H1 (cell line): Measurements from ENCODE around the gene MLKL. TPM values are rescaled to one million over a fixed set of nuclear protein-coding genes. Genes with fewer than 3 reads are reported as not detected.

Source experiments
- CTCF ChIA-PET: fragments of 300-600 bp; sonication (Branson Sonifier 250); formaldehyde crosslinking; loops from one replicate; lab custom pipeline; 2021; ENCODE audit not compliant: partially characterized antibody; lab: Charles Lee
- POLR2A ChIA-PET: fragments of 300-600 bp; sonication (Branson Sonifier 250); formaldehyde crosslinking; loops from one replicate; lab custom pipeline; 2021; ENCODE audit warnings: inconsistent platforms; ENCODE audit not compliant: partially characterized antibody; lab: Charles Lee
- DNase-seq, 2 experiments: peaks; one replicate each; pipeline versions ENCODE4 v3.0.0 to v3.0.0-alpha.2; 2010 to 2022; ENCODE audit warnings: low spot score in 2 of 2, low read depth in 1 of 2, mixed read lengths in 1 of 2
- FAIRE-seq: peaks from 2 replicates; lab custom pipeline; 2011; peaks lifted over from hg19 to GRCh38; lab: Jason Lieb, UNC
- H2AFZ ChIP-seq: 2 replicates; pipeline ENCODE4 v1.8.1; 2012; ENCODE audit warnings: low read length, inconsistent platforms
- H2AK5ac ChIP-seq: 2 replicates; pipeline ENCODE4 v1.6.1; 2013; ENCODE audit warnings: low read depth, low read length
- H2BK120ac ChIP-seq: replicated peaks from 2 replicates; pipeline ENCODE3; 2013; ENCODE audit warnings: low read depth, low read length, inconsistent platforms
- H2BK12ac ChIP-seq: 2 replicates; pipeline ENCODE4 v1.6.1; 2013; ENCODE audit warnings: low read depth, low read length
- H2BK15ac ChIP-seq: 2 replicates; pipeline ENCODE4 v1.6.1; 2013; ENCODE audit warnings: low read length
- H2BK20ac ChIP-seq: 2 replicates; pipeline ENCODE4 v1.6.1; 2013; ENCODE audit warnings: low read length
- H2BK5ac ChIP-seq: 2 replicates; pipeline ENCODE4 v1.6.1; 2013; ENCODE audit warnings: low read depth, low read length
- H3K14ac ChIP-seq: 2 replicates; pipeline ENCODE4 v1.6.1; 2013; ENCODE audit warnings: inconsistent platforms; ENCODE audit not compliant: insufficient read length
- H3K18ac ChIP-seq: 2 replicates; pipeline ENCODE4 v1.6.1; 2013; ENCODE audit warnings: low read length; ENCODE audit errors: extremely low read depth
- H3K23ac ChIP-seq: 2 replicates; pipeline ENCODE4 v1.6.1; 2013; ENCODE audit warnings: inconsistent platforms; ENCODE audit not compliant: insufficient read length
- H3K23me2 ChIP-seq: 2 replicates; pipeline ENCODE4 v1.6.1; 2013; ENCODE audit warnings: low read depth, low read length
- H3K27ac ChIP-seq: 2 replicates; pipeline ENCODE4 v1.6.1; 2011; ENCODE audit warnings: low read depth, low read length, inconsistent platforms
- H3K27me3 ChIP-seq, 4 experiments: replicated peaks in 1 of 4; 1 replicate in 1 of 4; 2 replicates in 3 of 4; pipeline versions ENCODE4 v1.6.1 to v1.8.1; 2011 to 2013; ENCODE audit warnings: low read length in 3 of 4, mild to moderate bottlenecking in 3 of 4, inconsistent platforms in 2 of 4, mixed read lengths in 2 of 4, moderate library complexity in 1 of 4; ENCODE audit not compliant: control insufficient read depth in 3 of 4, insufficient read depth in 3 of 4; ENCODE audit errors: extremely low read depth in 1 of 4
- H3K36me3 ChIP-seq, 4 experiments: 2 replicates each; pipeline versions ENCODE4 v1.6.1 to v1.8.1; 2011 to 2013; ENCODE audit warnings: mild to moderate bottlenecking in 4 of 4, low read length in 3 of 4, moderate library complexity in 2 of 4, control low read depth in 1 of 4, inconsistent platforms in 1 of 4; ENCODE audit not compliant: insufficient read depth in 4 of 4, control insufficient read depth in 2 of 4
- H3K4ac ChIP-seq: replicated peaks from 2 replicates; pipeline ENCODE3; 2013; ENCODE audit warnings: low read length, low read depth, mixed read lengths, inconsistent platforms; ENCODE audit not compliant: insufficient read length
- H3K4me1 ChIP-seq, 4 experiments: replicated peaks in 1 of 4; 1 replicate in 1 of 4; 2 replicates in 3 of 4; pipeline versions ENCODE4 v1.6.1 to v1.8.1; 2011 to 2013; ENCODE audit warnings: low read length in 3 of 4, inconsistent platforms in 2 of 4, mixed read lengths in 1 of 4; ENCODE audit not compliant: insufficient read depth in 4 of 4, control insufficient read depth in 3 of 4
- H3K4me2 ChIP-seq, 2 experiments: 2 replicates each; pipeline versions ENCODE4 v1.6.1 to v1.8.1; 2011 to 2013; ENCODE audit warnings: low read depth in 2 of 2, low read length in 2 of 2, control low read depth in 1 of 2, inconsistent platforms in 1 of 2, mild to moderate bottlenecking in 1 of 2; ENCODE audit not compliant: insufficient read depth in 1 of 2
- H3K4me3 ChIP-seq, 4 experiments: fragments of 200-600, 300-600 bp in 1 of 4; sonication (generic), shearing (Covaris generic), sonication (Bioruptor Twin) in 1 of 4; 2 replicates each; pipeline versions ENCODE4 v1.5.1 to v1.8.1; 2011 to 2016; ENCODE audit warnings: low read length in 4 of 4, low read depth in 3 of 4, control low read depth in 2 of 4, inconsistent platforms in 2 of 4, mild to moderate bottlenecking in 2 of 4, mixed read lengths in 1 of 4, moderate library complexity in 1 of 4; ENCODE audit not compliant: insufficient read depth in 2 of 4; ENCODE audit errors: extremely low read depth in 1 of 4
- H3K56ac ChIP-seq: replicated peaks from 2 replicates; pipeline ENCODE3; 2013; ENCODE audit warnings: low read depth, mild to moderate bottlenecking, mixed read lengths, low read length, inconsistent platforms; ENCODE audit not compliant: insufficient read length
- H3K79me1 ChIP-seq: 2 replicates; pipeline ENCODE4 v1.6.1; 2013; ENCODE audit warnings: low read depth, low read length, control low read depth
- H3K79me2 ChIP-seq, 2 experiments: 2 replicates each; pipeline versions ENCODE4 v1.6.1 to v1.8.1; 2012 to 2013; ENCODE audit warnings: low read length in 2 of 2, mild to moderate bottlenecking in 2 of 2, inconsistent platforms in 1 of 2; ENCODE audit not compliant: insufficient read depth in 2 of 2, control insufficient read depth in 1 of 2
- H3K9ac ChIP-seq, 4 experiments: replicated peaks in 1 of 4; 1 replicate in 1 of 4; 2 replicates in 3 of 4; pipeline versions ENCODE4 v1.6.1 to v1.8.1; 2011 to 2013; ENCODE audit warnings: low read depth in 3 of 4, low read length in 3 of 4, control low read depth in 2 of 4, mild to moderate bottlenecking in 2 of 4, moderate library complexity in 2 of 4, inconsistent platforms in 1 of 4; ENCODE audit errors: extremely low read depth in 1 of 4
- H3K9me3 ChIP-seq, 2 experiments: 2 replicates each; pipeline versions ENCODE4 v1.6.1 to v1.8.1; 2012 to 2013; ENCODE audit warnings: mild to moderate bottlenecking in 2 of 2, moderate library complexity in 2 of 2, control low read depth in 1 of 2, inconsistent platforms in 1 of 2, low read depth in 1 of 2, low read length in 1 of 2, mixed read lengths in 1 of 2; ENCODE audit not compliant: insufficient read depth in 2 of 2
- H4K20me1 ChIP-seq, 2 experiments: replicated peaks in 1 of 2; 2 replicates each; pipeline versions ENCODE3 to v1.8.1; 2011 to 2013; ENCODE audit warnings: inconsistent platforms in 2 of 2, low read length in 2 of 2, mild to moderate bottlenecking in 1 of 2; ENCODE audit not compliant: insufficient read depth in 2 of 2, control insufficient read depth in 1 of 2
- H4K5ac ChIP-seq: 2 replicates; pipeline ENCODE4 v1.6.1; 2013; ENCODE audit warnings: low read length, low read depth, mixed read lengths, inconsistent platforms; ENCODE audit not compliant: insufficient read length
- H4K8ac ChIP-seq: 2 replicates; pipeline ENCODE4 v1.8.0; 2013; ENCODE audit warnings: mild to moderate bottlenecking, moderate library complexity, low read length, inconsistent platforms; ENCODE audit not compliant: insufficient read depth; ENCODE audit errors: extremely low read depth
- H4K91ac ChIP-seq: replicated peaks from 2 replicates; pipeline ENCODE3; 2013; ENCODE audit warnings: low read length, mixed read lengths, inconsistent platforms; ENCODE audit not compliant: insufficient read length
- CHD1 ChIP-seq: IDR thresholded peaks from 2 replicates; pipeline ENCODE4 v1.6.1; 2012; ENCODE audit warnings: low read depth, low read length, improper control_type of control experiment
- EZH2 ChIP-seq: fragments of 200-600 bp; sonication (generic); IDR thresholded peaks from 2 replicates; pipeline ENCODE4 v1.7.1; 2012; ENCODE audit warnings: low read depth, mild to moderate bottlenecking, moderate library complexity, low read length, inconsistent platforms; ENCODE audit not compliant: severe bottlenecking
- RAD21 ChIP-seq, 2 experiments: IDR thresholded peaks in 1 of 2; conservative IDR thresholded peaks in 1 of 2; 2 replicates each; pipeline ENCODE4 v1.6.1; 2011; ENCODE audit warnings: low read depth in 2 of 2, low read length in 2 of 2, improper control_type of control experiment in 1 of 2, inconsistent platforms in 1 of 2, mild to moderate bottlenecking in 1 of 2, moderate library complexity in 1 of 2
- RFX5 ChIP-seq: IDR thresholded peaks from 2 replicates; pipeline ENCODE4 v1.6.1; 2011; ENCODE audit warnings: low read depth, low read length, improper control_type of control experiment, borderline replicate concordance
- RNF2 ChIP-seq: fragments of 200-900, 300-1000 bp; sonication (generic); IDR thresholded peaks from 2 replicates; pipeline ENCODE4 v1.7.1; 2016; ENCODE audit warnings: borderline replicate concordance, low read depth, mild to moderate bottlenecking, antibody characterized with exemption, low read length; ENCODE audit not compliant: poor library complexity, severe bottlenecking; ENCODE audit errors: missing control alignments
- TAF7 ChIP-seq: optimal IDR thresholded peaks from 2 replicates; pipeline ENCODE3; 2011; ENCODE audit warnings: low read depth, mild to moderate bottlenecking, inconsistent platforms, low read length, moderate library complexity, borderline replicate concordance
- TCF12 ChIP-seq: IDR thresholded peaks from 2 replicates; pipeline ENCODE4 v1.6.1; 2011; ENCODE audit warnings: low read depth, mild to moderate bottlenecking, low read length
- WGBS, 2 experiments: shearing (Covaris generic) in 1 of 2; methylation state at CpG; one replicate each; pipeline versions ENCODE4 v1.1.6 to v1.1.7; 2013 to 2015; ENCODE audit warnings: low lambda C conversion rate in 2 of 2, mixed read lengths in 2 of 2, inconsistent platforms in 1 of 2, low coverage in 1 of 2, missing lambda C conversion rate in 1 of 2; ENCODE audit not compliant: insufficient replicate concordance in 2 of 2, insufficient coverage in 1 of 2, insufficient read length in 1 of 2; ENCODE audit errors: extremely low coverage in 1 of 2, missing lambda C conversion rate in 1 of 2; 5-methylcytosine and 5-hydroxymethylcytosine counted together
- polyA plus RNA-seq, 7 experiments: library from polyadenylated mRNA; depleted of rRNA in 3 of 7; stranded (reverse) in 5 of 7; unstranded in 2 of 7; fragments of >200 nt in 5 of 7; fragments of 200-250 nt in 2 of 7; gene quantifications; 1 replicate in 5 of 7; 2 replicates in 1 of 7; 4 replicates in 1 of 7; pipeline versions ENCODE4 v1.2.1 to v1.2.3, GENCODE V29; 2011 to 2013; ENCODE audit warnings: missing spikeins in 2 of 7, mixed read lengths in 2 of 7
- total RNA-seq: library from RNA; stranded (reverse); fragmentation: NEBNext Ultra II Directional; extraction: Animal tissue kit (Norgen Biotek cat#: 25700); gene quantifications from 2 replicates; pipeline ENCODE4 v1.2.1, GENCODE V29; 2021
- TF ChIP-seq, protein P1 (sequence below), 3 experiments: IDR thresholded peaks; 1 replicate in 2 of 3; 2 replicates in 1 of 3; pipeline versions ENCODE4 v1.5.1 to v1.6.1; 2011; ENCODE audit warnings: low read length in 3 of 3, mild to moderate bottlenecking in 3 of 3, inconsistent platforms in 2 of 3, low read depth in 1 of 3, moderate library complexity in 1 of 3; ENCODE audit not compliant: insufficient read depth in 1 of 3; ENCODE audit errors: control extremely low read depth in 1 of 3

MLKL gene
- total and polyA plus RNA-seq, 2 of the 8 experiments (the other 6 are each of a cell fraction or from before 2014, with no cell fraction given): 1.6 to 2.1 TPM

- POLR2A ChIA-PET: no interaction called here
Measured at GRCh38 chr16:74709441-74709877, 8.8 kb upstream of the MLKL start.

More at GRCh38 chr16:74709441-74709877, 8.8 kb upstream of the MLKL start:
- no peak overlapping the region for H2BK5ac ChIP-seq
- no peak overlapping the region for H2BK20ac ChIP-seq
- no peak overlapping the region for H2AFZ ChIP-seq
- H4K8ac ChIP-seq: no peak overlapping the region
- no peak overlapping the region for H2BK15ac ChIP-seq
- H3K27me3 ChIP-seq: peaks cover 0 to 2% (median 0%) of the 10 kb centered on the region in 4 experiments; a peak in 2 of 7 replicates
- DNase-seq: peak; percentile 63 to 91
- no peak overlapping the region for H3K18ac ChIP-seq
- 12% methylated on average over 6 of the region's 6 CpGs; no CpG with 5 or more reads in 1 of the 2 experiments for WGBS, 2 experiments
- no peak overlapping the region for H2BK120ac ChIP-seq
- H3K23ac ChIP-seq: no peak overlapping the region
- TF ChIP-seq RNF2 (no peak), RFX5 (no peak), TAF7 (no peak), RAD21 (IDR thresholded peaks at IDR 0.05 in 1 of 2, conservative IDR thresholded peaks at IDR 0.05 in 1 of 2; ENCODE audit: low read depth in 2 of 2, low read length in 2 of 2) (peak; percentile 96), EZH2 (no peak), CHD1 (no peak), TCF12 (no peak)
- TF ChIP-seq, protein P1, sequence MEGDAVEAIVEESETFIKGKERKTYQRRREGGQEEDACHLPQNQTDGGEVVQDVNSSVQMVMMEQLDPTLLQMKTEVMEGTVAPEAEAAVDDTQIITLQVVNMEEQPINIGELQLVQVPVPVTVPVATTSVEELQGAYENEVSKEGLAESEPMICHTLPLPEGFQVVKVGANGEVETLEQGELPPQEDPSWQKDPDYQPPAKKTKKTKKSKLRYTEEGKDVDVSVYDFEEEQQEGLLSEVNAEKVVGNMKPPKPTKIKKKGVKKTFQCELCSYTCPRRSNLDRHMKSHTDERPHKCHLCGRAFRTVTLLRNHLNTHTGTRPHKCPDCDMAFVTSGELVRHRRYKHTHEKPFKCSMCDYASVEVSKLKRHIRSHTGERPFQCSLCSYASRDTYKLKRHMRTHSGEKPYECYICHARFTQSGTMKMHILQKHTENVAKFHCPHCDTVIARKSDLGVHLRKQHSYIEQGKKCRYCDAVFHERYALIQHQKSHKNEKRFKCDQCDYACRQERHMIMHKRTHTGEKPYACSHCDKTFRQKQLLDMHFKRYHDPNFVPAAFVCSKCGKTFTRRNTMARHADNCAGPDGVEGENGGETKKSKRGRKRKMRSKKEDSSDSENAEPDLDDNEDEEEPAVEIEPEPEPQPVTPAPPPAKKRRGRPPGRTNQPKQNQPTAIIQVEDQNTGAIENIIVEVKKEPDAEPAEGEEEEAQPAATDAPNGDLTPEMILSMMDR (IDR thresholded peaks at IDR 0.05; ENCODE audit: control extremely low read depth in 1 of 3, insufficient read depth in 1 of 3, low read depth in 1 of 3, low read length in 3 of 3): peak; percentile 92 to 98 (median 95)
- H2AK5ac ChIP-seq: no peak overlapping the region
- peak; percentile 84 for FAIRE-seq
- no peak overlapping the region for H4K5ac ChIP-seq
- H3K79me2 ChIP-seq: no peaks in the 10 kb centered on the region
- no peaks in the 10 kb centered on the region for H4K20me1 ChIP-seq
- no peaks in the 10 kb centered on the region for H3K79me1 ChIP-seq
- no peaks in the 10 kb centered on the region for H3K23me2 ChIP-seq
- H3K14ac ChIP-seq: no peak overlapping the region
- no peaks in the 10 kb centered on the region for H3K9me3 ChIP-seq
- no peak overlapping the region for H3K56ac ChIP-seq
- no peak overlapping the region for H3K27ac ChIP-seq
- no peak overlapping the region for H3K4ac ChIP-seq
- H3K4me3 ChIP-seq: no peak overlapping the region
- no peak overlapping the region for H4K91ac ChIP-seq
- H2BK12ac ChIP-seq: no peak overlapping the region
- no peaks in the 10 kb centered on the region for H3K4me1 ChIP-seq
- CTCF ChIA-PET: interaction anchor here (0.6 to 21.3 kb wide), 29 partner anchors 9 to 396 kb away, joined by 3 to 576 read pairs (median 4); partner anchors contain the start of genes FA2H and MLKL
- H3K4me2 ChIP-seq: no peak overlapping the region
- no peaks in the 10 kb centered on the region for H3K36me3 ChIP-seq
- H3K9ac ChIP-seq: no peak overlapping the region
